Spinal cord (tissue), 10 donors: ENCODE results near the gene B4GALT7. TPM values are rescaled to one million over a fixed set of nuclear protein-coding genes. Genes with fewer than 3 reads are reported as not detected.

Experiments used
- DNase-seq, 6 donors: peaks; one replicate each; pipeline versions ENCODE4 v3.0.0 to v3.0.0-alpha.2; 2013 to 2015; ENCODE audit warnings: low spot score in 6 of 6, low read depth in 4 of 6
- H3K27ac ChIP-seq: one replicate; pipeline ENCODE4 v1.5.1; 2013; ENCODE audit warnings: low read depth, low read length, control low read depth
- H3K27me3 ChIP-seq: one replicate; pipeline ENCODE4 v1.6.1; 2013; ENCODE audit warnings: low read length; ENCODE audit not compliant: control insufficient read depth, insufficient read depth
- H3K36me3 ChIP-seq: one replicate; pipeline ENCODE4 v1.6.1; 2013; ENCODE audit warnings: low read length; ENCODE audit not compliant: control insufficient read depth, insufficient read depth
- H3K4me1 ChIP-seq: one replicate; pipeline ENCODE4 v1.6.1; 2013; ENCODE audit warnings: low read length; ENCODE audit not compliant: control insufficient read depth, insufficient read depth
- H3K4me3 ChIP-seq: one replicate; pipeline ENCODE4 v1.5.1; 2013; ENCODE audit warnings: low read depth, low read length, control low read depth
- H3K9me3 ChIP-seq: one replicate; pipeline ENCODE4 v1.6.1; 2013; ENCODE audit warnings: low read length; ENCODE audit not compliant: control insufficient read depth, insufficient read depth
- WGBS: methylation state at CpG from one replicate; pipeline ENCODE4 v1.1.5; 2013; ENCODE audit warnings: missing lambda C conversion rate; ENCODE audit not compliant: insufficient coverage; 5-methylcytosine and 5-hydroxymethylcytosine counted together
- polyA plus RNA-seq, 2 donors: library from polyadenylated mRNA; unstranded; fragments of 120-200 nt; gene quantifications; one replicate each; pipeline ENCODE4 v1.2.1, GENCODE V29; 2013; ENCODE audit not compliant: insufficient read length in 2 of 2
- total RNA-seq, 2 donors: library from RNA; depleted of rRNA in 1 of 2; stranded (reverse); fragments of 120-200 nt in 1 of 2; fragments of >200 nt in 1 of 2; gene quantifications; one replicate each; pipeline versions ENCODE4 v1.2.3 to v1.2.4, GENCODE V29; 2013 to 2014
- donor health status: healthy.

B4GALT7 gene
- total and polyA plus RNA-seq, 4 donors = 13.8 to 32.3 (median 29.6) TPM

- peaks cover 10% of the 10 kb centered on the region for H3K27me3 ChIP-seq
- H3K36me3 ChIP-seq = peaks cover 37% of the 10 kb centered on the region
- peak within 1 kb of the TSS; percentile 78 for H3K27ac ChIP-seq
- H3K9me3 ChIP-seq = no peaks in the 10 kb centered on the region
- DNase-seq = peak; percentile 46 to 95 (median 72)
- peaks cover 14% of the 10 kb centered on the region for H3K4me1 ChIP-seq
- peak within 1 kb of the TSS; percentile 91 for H3K4me3 ChIP-seq
- WGBS = under 1% methylated on average over 58 of the region's 71 CpGs
Measured at GRCh38 chr5:177592010-177592834, 7.7 kb upstream of the B4GALT7 start, which contains the start of gene TMED9. TSS of gene TMED9 (plus strand) at chr5:177592203. CDS start at chr5:177592215, 12 bp downstream.

- Histone ChIP-seq H3K4me3 (peak overlapping the region; percentile 91), H3K27ac (no peak overlapping the region), H3K27me3 (peaks cover 10% of the 10 kb centered on the region), H3K9me3 (no peaks in the 10 kb centered on the region), H3K36me3 (peaks cover 37% of the 10 kb centered on the region), H3K4me1 (peaks cover 14% of the 10 kb centered on the region)
- 100% methylated on average over 1 of the region's 13 CpGs for WGBS
- no peak for DNase-seq
Measured at GRCh38 chr5:177592905-177593304, 7.0 kb upstream of the B4GALT7 start.

GRCh38 chr5:177593511-177593910 is 6.4 kb upstream of the B4GALT7 start:
- H3K27ac ChIP-seq = no peak overlapping the region
- H3K4me1 ChIP-seq = peaks cover 14% of the 10 kb centered on the region
- no peak overlapping the region for H3K4me3 ChIP-seq
- H3K36me3 ChIP-seq = peaks cover 37% of the 10 kb centered on the region
- no peak for DNase-seq
- H3K27me3 ChIP-seq = peaks cover 8% of the 10 kb centered on the region
- no peaks in the 10 kb centered on the region for H3K9me3 ChIP-seq
- WGBS = 100% methylated on average over 3 of the region's 3 CpGs

- WGBS = 97% methylated on average over 8 of the region's 8 CpGs
- DNase-seq = no peak
- H3K4me3 ChIP-seq = no peak overlapping the region
- H3K36me3 ChIP-seq = peaks cover 37% of the 10 kb centered on the region
- no peaks in the 10 kb centered on the region for H3K9me3 ChIP-seq
- no peak overlapping the region for H3K27ac ChIP-seq
- peaks cover 6% of the 10 kb centered on the region for H3K27me3 ChIP-seq
- H3K4me1 ChIP-seq = peaks cover 15% of the 10 kb centered on the region
Measured at GRCh38 chr5:177594071-177594470, 5.9 kb upstream of the B4GALT7 start.

GRCh38 chr5:177595026-177595585 is 4.8 kb upstream of the B4GALT7 start:
- Histone ChIP-seq H3K4me1 (peaks cover 22% of the 10 kb centered on the region), H3K27me3 (peaks cover 6% of the 10 kb centered on the region), H3K27ac (no peak overlapping the region), H3K9me3 (no peaks in the 10 kb centered on the region), H3K4me3 (no peak overlapping the region), H3K36me3 (peaks cover 37% of the 10 kb centered on the region)
- no peak for DNase-seq
- 95% methylated on average over 8 of the region's 8 CpGs for WGBS

GRCh38 chr5:177595991-177596774 is 3.7 kb upstream of the B4GALT7 start:
- Histone ChIP-seq H3K27me3 (no peaks in the 10 kb centered on the region), H3K9me3 (no peaks in the 10 kb centered on the region), H3K4me3 (no peak overlapping the region), H3K36me3 (peaks cover 37% of the 10 kb centered on the region), H3K4me1 (peaks cover 32% of the 10 kb centered on the region), H3K27ac (no peak overlapping the region)
- WGBS = 83% methylated on average over 2 of the region's 2 CpGs
- no peak for DNase-seq

GRCh38 chr5:177596775-177597238 is 3.1 kb upstream of the B4GALT7 start:
- H3K4me1 ChIP-seq = peaks cover 38% of the 10 kb centered on the region

GRCh38 chr5:177598477-177598876 is 1.5 kb upstream of the B4GALT7 start:
- no peaks in the 10 kb centered on the region for H3K27me3 ChIP-seq
- H3K9me3 ChIP-seq = no peaks in the 10 kb centered on the region
- WGBS = 56% methylated on average over 2 of the region's 5 CpGs
- peaks cover 32% of the 10 kb centered on the region for H3K4me1 ChIP-seq
- no peak overlapping the region for H3K27ac ChIP-seq
- peaks cover 44% of the 10 kb centered on the region for H3K36me3 ChIP-seq
- DNase-seq = no peak
- no peak overlapping the region for H3K4me3 ChIP-seq

More at GRCh38 chr5:177596775-177597238, 3.1 kb upstream of the B4GALT7 start:
- Histone ChIP-seq H3K27me3 (no peaks in the 10 kb centered on the region), H3K9me3 (no peaks in the 10 kb centered on the region), H3K4me3 (no peak overlapping the region), H3K36me3 (peaks cover 37% of the 10 kb centered on the region), H3K27ac (no peak overlapping the region)
- no peak for DNase-seq
- WGBS = no CpG with 5 or more reads among the region's 2 CpGs

- H3K4me3 ChIP-seq = peak overlapping the region; percentile 68
- peak overlapping the region; percentile 52 for H3K27ac ChIP-seq
- peak in 1 of 6 donors; percentile 54 for DNase-seq
Measured at GRCh38 chr5:177600508-177601018, 631 bp downstream of the B4GALT7 start.

More at GRCh38 chr5:177600508-177601018, 631 bp downstream of the B4GALT7 start:
- H3K4me1 ChIP-seq = peaks cover 30% of the 10 kb centered on the region
- H3K9me3 ChIP-seq = no peaks in the 10 kb centered on the region
- H3K36me3 ChIP-seq = peaks cover 44% of the 10 kb centered on the region
- H3K27me3 ChIP-seq = no peaks in the 10 kb centered on the region
- WGBS = 6% methylated on average over 12 of the region's 16 CpGs
